Measurements from ENCODE around the gene KHDC4.
A peak's percentile ranks its signal among the peaks of the same experiment; 100 is the strongest.

Gene KHDC4

DNA sequence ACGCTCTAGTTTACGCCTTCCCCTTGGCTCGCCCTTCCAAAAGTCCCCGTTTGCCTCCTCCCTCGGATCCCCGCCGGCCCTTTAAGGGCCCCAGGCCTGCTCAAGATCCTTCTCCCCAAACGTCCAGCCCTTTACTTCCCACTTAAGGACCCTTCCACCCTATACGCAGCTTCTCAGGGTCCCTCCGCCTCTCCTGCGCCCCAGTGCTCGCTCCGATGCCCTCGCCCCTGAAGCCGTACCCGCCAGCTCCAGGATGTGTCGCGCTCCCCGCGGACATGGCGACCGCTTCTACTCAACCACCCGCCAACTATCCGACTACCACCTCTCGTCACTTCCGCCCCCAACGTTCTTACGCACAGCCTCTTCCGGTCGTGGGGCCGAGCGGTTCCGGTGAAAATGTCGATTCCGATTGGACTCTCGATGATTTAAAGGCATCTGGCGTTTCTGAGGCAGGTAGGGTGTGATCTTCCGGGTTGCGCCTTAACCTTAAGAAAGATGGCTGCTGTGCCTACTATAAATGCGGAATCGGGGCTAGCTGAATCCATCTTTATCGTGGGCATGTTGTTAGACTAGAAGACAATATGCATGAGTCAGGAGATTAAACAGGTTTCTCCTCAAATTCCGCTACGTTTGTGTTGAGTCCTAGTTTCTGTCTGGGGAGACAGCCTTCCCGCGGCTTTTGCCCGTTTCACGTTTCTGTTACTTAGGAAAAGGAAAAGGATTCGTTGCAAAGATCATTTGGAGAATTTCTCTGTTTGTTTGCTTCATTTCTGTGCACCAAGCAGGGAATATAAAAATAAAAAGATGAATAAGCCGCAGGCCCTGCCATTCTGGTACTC lies at the start of gene KHDC4:
Gene KHDC4 (minus strand): TSS at position 317 of the 839 bp plus-strand sequence. CDS start 40 bp downstream, at position 277.
- DNase-seq = peak; percentile 52 to 97 (median 94)

DNA sequence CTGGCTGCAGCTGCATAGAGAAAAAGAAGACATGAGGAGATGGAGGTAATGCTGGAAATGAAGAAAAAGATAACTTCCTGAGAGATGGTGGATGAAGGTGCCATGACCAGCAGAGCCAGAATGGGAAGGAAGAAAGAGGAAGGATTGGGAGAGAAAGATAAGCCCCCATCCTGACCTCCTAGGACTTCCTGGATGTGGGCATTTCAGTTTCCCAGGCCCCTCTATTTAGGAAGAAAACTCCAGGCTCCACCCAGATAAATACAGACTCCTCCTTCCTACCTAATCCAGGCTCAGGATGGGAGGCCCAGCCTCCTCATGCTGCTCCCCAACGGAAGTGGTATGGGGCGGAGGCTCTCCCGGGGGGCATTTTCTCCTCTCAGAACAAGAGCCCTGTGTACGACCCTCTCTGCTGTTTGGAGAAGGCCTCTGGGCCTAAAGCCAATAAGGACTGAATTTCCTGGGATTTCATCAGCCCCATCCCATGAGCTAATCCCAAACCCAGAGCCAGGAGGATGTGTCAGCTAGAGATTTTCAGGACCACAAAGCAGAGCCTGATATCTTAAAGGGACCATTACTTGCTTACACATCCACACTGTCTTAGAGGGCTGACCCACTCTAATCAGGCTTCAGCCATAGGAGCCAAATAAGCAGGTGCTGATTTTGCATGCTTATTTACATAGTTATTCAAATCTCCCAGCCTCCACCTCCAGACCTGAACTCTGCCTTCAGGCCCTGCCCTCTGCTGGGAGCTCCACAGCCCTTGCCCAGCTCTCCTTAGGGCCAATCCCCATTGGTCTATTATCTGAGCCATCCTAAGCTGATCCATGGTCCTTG lies 49.2 kb upstream of the KHDC4 start:
- DNase-seq = no peak

DNA sequence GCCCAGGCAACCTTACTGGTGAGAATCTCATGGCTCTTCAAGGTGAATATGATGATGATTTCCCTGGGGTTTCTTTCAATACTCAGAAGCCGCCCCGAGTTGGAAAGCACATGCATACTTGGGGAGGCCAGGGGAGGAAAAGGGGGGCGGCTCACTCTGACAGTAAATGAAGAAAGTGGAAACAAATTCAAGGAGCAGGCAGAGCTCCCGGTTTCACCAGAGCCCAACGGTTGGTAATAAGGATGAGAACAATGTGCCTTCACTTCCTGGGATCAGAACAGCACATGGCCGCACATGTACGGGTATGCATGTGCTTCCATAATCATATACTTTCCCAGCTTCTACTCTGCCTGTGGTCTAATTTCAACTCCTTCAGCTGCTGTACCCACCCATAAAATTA lies 47.9 kb upstream of the KHDC4 start:
- DNase-seq = no peak

DNA sequence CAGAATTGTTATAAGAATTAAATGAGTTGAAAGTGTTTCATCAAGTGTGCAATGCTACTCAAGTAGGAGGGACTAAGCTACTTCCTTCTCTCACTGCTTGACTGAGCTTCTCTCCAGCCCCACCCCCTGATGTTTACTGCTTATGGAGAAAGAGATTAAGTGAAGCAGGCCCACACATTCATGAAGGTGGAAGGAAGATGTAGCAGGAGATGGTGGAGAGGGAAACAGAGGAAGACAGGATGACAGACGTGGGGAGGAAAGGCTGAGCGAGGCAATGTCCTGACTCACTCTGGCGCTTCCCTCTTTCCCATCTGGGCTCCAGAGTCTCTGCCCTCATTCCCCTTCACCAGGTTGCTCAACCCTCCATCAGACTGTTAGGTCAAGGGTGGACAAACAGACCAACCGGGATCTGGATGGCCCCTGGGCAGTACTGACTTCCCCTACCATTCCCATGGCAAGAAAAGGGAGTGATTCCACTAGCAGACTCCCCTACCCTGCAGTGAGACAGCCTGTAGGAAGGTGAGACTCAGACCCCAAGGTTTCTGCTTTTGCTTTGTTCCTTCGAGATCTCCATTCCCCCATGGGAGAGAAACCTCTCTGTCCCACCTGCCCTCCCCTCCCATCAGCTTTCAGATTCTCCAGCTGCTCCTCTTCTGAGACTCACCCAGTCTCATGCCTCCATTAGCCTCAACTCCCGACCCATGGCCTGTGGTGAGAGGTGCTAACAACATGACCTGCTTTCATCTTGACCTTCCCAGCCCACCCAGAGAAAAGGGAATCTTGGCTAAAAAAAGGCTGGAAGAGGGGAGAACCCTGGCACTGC lies 47.3 kb upstream of the KHDC4 start:
- DNase-seq = no peak

DNA sequence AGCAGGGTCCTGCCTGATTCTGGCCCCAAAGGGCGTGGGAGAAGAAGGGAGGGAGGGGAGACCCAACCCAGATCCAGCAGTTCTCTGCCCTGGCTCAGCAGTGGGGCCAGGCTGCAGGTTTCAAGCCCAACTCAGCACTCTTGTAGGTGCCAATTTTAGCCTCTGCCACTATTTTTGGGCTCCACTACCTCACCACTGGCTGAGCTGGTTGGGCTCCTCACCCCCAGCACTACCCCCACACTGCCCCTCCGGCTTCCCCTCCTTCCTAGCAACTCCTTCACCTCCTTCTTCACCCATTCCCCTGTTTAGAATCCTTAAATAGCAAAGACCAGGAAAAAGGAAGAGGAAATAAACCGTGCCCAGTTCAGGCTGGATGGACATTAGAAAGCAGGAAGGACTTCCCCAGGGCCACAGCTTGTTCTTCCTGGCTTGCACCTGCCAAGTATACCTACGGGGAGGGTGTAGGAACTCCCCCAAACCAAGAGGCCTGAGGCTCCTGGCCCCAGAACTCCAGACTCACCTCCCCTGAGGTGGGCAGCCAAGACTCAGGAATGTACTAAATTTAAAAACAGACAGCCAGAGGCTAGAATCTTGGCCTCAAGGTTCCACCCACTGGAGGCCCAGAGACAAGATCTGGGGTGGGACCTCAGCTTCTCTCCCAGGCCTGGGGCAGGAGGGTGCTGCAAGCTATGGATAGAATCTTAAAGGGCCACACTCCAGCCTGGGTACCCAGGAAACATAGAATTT lies 45.6 kb upstream of the KHDC4 start:
- peak in 3 of 14 donors; percentile 20 to 62 (median 27) for DNase-seq

DNA sequence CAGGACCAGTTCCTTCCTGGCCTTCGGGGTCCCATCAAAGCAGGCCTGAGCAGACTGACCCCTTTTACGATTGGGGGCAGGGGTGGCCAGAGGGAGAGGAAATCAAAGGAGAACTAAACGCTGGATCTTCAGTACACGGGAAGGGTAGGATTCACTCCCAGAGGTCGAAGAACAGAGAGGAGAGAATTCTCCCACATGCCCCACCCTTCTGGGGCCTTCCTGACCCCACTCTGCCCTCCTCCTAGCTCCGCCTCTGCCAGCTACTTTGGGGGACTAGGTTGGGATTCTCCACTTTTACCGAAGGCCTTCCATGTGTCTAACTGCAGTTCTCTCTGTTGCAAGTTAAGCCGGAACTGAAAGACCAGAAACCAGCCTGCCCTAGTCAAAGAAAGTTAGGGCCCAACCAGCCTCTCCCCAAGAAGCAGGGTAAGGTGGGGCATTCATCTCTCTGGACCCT lies 44.8 kb upstream of the KHDC4 start:
- peak in 1 of 14 donors; percentile 66 for DNase-seq

DNA sequence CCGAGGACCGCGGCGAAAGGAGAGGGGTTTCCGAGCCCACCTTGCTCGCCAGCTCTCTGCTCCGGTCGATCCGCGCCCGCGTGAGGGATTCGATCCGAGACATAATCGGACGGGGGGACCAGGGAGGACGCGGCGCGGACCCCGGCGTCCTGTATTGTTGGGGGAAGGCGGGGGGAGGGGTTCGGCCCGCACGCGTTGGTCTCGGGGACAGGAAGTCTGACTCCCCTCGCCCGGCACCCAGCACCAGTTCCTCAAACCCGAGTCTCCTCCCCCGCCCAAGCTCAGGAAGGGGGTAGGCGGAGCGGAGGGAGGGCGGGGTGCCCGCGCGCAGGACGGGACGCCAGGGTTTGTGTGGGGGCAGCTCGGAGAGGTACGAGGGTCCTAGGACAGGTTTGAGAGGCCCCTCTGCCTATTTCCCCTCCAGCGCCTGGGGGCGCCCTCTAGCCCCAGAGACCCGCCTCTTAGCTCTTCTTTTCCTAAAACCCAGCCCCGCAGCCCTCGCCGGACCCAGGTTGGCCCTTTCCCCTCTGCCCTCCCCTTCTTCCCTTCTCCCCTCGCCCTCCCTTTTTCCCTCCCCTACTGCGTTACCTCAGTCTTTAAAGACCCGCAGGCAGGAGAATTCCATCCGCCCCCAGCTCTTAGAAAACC lies 44.2 kb upstream of the KHDC4 start, which contains the start of gene ARHGEF2:
Gene ARHGEF2 (minus strand): TSS at position 223 of the 648 bp plus-strand sequence. CDS start 120 bp downstream, at position 103.
- peak in 12 of 14 donors; percentile 45 to 80 (median 62) for DNase-seq

DNA sequence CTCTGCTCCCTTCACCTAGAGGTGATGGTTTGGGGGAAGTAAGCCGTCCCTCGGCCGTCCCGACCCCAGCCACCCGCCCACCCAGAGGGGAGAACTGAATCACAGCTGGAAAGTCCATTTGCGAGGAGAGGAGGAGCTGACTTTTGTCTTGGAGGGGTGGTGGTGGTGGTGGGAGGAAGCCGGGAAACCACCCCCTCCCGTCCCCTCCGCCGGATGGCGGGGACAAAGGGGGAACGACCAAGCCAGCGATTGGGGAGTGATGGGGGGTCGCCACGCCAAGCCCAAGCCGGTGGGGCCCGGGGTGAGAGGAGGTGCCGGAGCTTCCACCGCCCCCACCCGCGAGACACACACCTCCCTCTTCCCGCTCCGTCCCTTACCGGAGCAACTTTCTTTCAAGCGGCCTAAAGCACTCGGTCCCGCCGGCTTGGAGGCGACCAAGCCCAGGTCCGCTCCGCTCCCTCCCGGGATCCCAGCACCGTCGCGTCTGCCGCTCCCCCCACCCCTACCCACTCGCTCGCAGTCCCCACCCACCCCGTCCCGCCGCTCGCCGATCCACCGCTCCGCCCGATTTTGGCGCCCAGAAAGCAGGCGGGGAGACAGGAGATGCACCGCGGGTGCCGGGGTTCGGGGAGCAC lies 43.6 kb upstream of the KHDC4 start:
- peak in 7 of 14 donors; percentile 35 to 80 (median 63) for DNase-seq

DNA sequence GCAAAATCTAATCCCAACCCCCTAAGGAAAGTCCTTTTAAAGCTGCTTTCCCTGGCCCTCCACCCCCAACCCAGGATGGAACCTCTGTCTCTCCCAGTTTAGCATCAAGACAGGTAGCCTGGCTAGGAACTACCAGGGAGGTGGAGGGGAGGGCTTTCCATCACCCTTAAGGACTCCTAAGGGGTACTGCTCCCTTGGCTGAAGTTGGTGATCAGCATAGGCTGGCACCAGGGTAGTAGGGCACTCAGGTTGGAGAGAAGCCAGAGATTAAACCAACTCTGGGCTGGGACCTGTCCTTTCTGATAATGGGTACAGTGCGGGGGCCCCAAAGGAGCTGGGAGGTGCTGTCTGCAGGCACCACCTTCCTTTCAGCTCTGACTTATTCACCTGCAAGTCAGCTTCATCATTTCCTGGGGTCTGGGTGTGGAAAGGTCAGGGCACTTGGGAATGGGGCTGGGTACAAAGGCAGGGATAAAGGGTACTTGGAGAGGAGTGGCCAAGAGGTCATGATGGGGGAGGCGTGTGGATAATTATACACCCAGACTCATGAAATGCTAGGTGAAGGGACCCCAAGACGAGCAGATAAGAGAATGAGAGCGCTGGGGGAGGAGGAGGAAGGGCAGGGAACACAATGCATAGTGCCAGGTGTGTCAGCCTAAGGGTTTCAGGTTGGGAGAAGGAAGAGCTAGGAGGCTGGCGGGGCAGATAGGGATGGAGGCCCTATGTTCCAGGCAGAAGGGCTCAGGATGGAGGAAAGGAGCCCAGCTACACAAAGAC lies 42.9 kb upstream of the KHDC4 start:
- DNase-seq = peak in 6 of 14 donors; percentile 31 to 71 (median 58)

DNA sequence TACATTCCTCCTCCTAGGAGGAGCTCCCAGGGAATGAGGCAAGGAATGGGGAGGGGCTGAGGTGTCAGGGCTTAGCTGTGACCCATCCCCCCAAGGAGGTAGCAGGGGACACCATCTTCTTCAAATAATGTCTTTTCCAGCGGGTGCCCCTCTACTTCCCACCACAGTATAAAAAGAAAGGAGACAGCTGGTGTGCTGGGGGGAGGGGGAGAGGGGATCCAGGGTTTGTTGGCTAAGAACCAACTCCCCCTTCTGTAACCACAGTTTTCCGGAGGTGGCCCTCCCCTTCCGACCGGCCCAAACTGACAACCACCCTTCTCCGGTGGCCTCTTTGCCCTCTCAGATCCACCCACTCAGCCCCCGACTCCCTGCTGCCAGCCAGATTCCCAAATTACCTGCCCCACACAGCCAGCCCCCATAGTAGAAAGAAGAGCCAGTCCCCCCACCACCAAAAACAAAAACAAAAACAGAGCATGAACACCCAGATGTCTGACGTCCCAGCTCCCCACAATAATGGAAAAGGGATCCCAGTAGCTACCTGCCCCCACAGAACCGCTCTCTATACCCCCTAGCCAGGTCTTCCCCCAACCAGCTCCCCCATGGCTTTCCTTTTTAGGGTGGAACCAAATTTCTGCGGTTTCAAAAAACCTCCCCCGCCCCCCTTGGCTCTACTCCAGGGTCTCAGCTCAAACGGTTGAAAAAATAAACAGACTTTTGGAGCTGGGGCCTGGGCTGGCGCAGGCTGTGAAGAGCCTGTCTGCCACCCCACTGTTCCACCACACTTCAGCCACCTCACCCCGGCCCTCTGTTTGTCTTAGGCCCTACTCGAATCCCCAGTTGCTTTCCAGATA lies 42.1 kb upstream of the KHDC4 start:
- peak in 8 of 14 donors; percentile 39 to 71 (median 60) for DNase-seq

DNA sequence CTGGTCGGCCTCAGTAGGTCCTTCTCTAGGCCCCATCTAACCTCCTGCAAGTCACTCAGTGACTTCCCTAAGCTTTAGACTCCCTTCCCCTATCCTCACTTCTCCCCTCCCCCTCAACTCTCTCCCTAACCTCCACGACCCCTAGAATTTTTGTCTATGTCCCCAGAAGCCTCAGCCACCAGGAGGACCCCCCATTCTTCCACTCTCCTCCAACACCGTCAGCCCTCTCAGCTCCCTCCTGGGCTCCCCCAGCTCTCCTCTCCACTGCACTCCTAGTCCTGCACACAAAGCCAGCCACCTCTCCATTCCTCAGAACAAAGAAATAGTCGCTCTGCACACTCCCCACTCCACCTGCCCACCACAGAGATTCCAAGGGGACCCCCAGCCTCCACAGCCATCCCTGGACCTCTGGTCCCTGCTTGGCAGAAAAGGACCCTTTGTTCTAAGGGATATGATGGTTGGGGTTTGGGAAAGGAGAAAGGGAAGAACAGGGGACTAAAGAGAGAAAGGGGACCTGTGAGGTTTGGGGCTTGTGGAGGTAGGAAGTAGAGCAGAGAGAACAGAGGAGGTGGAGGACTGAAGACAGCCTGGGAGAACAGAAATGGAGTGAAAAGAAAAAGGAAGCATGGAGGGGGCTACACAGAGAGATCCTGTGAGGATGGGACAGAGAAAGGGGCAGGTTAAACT lies 41.3 kb upstream of the KHDC4 start:
- peak in 5 of 14 donors; percentile 24 to 80 (median 50) for DNase-seq

DNA sequence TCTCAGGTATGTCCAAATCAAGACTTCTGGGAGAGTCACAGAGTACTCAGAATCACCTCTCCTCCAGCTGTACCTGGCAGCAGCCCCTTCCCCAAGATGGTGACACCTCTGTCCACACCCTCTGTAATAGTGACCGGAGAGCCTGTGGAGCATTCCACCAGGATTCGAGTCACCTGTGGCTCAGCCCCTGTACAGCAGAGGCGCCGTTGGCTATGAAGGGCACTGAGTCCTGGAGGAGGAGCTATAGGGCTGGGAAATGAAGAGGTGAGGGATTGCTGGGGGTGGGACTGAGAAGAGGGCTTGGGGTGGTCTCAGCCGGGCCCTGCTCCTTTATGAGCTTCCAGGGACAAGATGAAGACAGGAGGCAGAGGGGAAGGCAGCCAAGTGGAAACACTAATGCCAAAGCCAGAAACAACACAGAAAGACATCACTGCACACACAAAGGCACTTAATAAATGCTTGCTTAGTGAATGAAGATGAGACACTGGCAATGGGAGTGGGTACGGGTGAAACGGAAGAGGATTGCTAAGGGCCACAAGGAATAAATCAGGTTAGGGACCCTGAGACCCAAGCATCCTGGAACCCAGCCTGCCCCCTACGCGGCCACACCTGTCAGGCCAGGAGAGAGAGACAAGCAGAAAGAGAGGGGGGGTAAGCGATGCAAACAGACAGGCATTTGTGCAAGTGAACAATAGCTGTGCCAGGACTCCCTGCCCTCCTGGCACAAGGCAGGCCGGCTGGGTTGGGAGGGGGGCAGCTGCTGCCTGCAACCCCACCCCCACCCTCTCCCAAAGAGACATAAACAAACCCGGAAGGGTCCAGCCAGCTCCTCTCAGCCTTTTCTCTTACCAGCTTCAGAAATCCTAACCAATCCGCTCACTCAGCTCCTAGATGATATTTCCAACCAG lies 40.2 kb upstream of the KHDC4 start:
- peak in 13 of 14 donors; percentile 44 to 99 (median 86) for DNase-seq

DNA sequence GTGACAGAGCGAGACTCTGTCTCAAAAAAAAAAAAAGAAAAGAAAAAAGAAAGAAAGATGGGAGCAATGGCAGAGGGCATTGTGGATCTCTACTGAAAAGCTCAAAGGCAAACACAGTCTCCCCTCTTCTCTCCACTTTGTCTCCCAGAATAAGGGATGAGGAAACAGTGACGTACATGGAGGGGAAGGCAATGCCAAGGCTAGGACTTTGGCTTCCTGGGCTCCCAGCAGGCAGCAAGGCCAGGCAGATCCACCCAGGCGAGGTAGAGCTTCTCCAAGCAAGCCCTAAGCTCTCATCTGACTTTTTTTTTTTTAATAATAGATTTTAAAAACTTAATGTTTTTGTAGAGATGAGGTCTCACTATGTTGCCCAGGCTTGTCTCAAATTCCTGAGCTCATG lies 39.5 kb upstream of the KHDC4 start:
- DNase-seq = peak in 1 of 14 donors; percentile 86

DNA sequence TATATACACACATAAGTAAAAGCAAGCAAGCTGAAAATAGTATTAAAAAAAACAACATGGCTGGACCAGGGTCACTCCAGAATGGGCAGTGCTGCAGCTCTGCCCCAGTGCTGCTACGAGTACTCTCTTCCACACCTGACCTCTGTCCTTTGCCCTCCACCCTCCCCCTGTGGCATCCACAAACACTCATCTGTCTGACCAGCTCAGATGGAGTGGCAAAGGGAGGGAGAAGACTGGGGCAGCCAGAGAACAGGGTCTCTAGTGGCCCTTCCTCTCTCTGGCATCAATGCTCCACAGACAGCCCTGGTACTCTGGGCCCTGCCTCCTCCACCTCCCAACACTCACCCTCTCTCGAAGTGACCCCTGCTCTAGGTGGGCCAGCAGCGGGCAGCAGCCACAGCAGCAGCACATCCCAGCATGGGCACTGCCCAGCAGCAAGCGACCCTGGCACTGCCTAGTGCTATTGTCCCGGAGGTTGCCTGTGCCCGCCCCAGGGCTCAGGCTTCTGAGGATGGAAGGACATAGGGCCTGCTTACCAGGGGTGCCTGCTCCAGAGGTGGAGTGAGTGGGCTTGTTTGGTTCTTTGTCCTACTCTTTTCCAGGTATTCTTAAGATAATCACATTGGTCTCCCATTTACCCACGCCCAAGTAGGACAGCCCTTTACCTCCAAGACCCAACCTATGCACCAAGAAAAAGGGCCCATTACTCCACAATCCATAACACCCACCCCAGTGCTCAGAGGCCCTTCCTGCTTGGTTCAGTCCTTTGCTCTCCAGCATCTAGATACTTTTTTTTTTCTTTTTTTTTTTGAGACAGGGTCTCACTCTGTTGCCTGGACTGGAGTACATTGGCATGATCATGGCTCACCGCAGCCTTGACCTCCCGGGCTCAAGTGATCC lies 37.9 kb upstream of the KHDC4 start:
- DNase-seq = peak in 10 of 14 donors; percentile 41 to 85 (median 59)

DNA sequence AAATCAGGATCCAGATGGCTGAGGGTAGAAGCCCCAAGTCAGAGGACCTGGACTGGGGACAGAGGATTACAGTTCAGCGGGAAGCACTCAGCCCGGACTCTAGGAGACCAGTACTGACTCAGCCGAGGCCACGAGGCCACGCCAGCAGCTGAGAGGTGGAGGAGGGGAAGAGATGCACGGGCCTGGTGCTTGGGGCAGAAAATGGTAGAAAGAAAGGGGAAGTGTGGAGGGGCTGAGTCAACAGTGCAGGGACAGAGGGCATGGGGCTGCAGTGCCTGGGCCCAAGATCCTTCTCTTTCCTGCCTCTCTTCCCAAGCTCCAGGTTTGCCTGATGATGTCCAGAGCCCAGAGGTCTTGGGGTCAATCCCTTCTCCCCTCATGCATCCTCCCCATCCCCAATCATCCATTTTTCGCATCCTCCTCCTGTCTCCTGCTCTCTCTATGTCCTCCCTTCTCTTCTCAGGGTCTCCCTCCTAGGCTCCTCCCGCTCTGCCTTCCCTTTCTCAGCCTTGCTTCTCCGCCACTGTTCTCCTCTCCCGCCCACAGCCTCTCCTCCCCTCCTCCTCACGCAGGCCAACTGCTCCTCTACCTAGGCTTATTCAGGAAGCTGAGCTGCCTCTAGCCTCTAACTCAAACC lies 36.4 kb upstream of the KHDC4 start:
- DNase-seq = peak in 12 of 14 donors; percentile 57 to 89 (median 74)

Measured in C1 segment of cervical spinal cord (tissue), 14 donors.